GM10847 (cell line): ENCODE results near the gene CHRNA9.

Experiments
- POLR2A ChIP-seq: IDR thresholded peaks from 2 replicates; pipeline ENCODE4 v1.6.1; 2011; ENCODE audit not compliant: insufficient read length; ENCODE audit errors: extremely low read depth

The CHRNA9 gene

GRCh38 chr4:40334591-40335524 lies at the start of gene CHRNA9:
Gene CHRNA9, plus strand, starts transcription at chr4:40335333. Its CDS starts 135 bp downstream, at chr4:40335468.
- no peak for TF ChIP-seq POLR2A

GRCh38 chr4:40285692-40286091 lies 49.4 kb upstream of the CHRNA9 start:
- no peak for TF ChIP-seq POLR2A

- no peak for TF ChIP-seq POLR2A
Observed at GRCh38 chr4:40288566-40288965, 46.6 kb upstream of the CHRNA9 start.

GRCh38 chr4:40289366-40290188 lies 45.6 kb upstream of the CHRNA9 start:
- TF ChIP-seq POLR2A = no peak

- TF ChIP-seq POLR2A = no peak
Observed at GRCh38 chr4:40292313-40292759, 42.8 kb upstream of the CHRNA9 start.

GRCh38 chr4:40294339-40294738 lies 40.8 kb upstream of the CHRNA9 start:
- TF ChIP-seq POLR2A = no peak

GRCh38 chr4:40295572-40295971 lies 39.6 kb upstream of the CHRNA9 start:
- TF ChIP-seq POLR2A = no peak

- TF ChIP-seq POLR2A = no peak
Observed at GRCh38 chr4:40299126-40299525, 36.0 kb upstream of the CHRNA9 start.

GRCh38 chr4:40299811-40300292 lies 35.3 kb upstream of the CHRNA9 start:
- TF ChIP-seq POLR2A = no peak

GRCh38 chr4:40300371-40301162 lies 34.6 kb upstream of the CHRNA9 start:
- no peak for TF ChIP-seq POLR2A

- peak; percentile 14 for TF ChIP-seq POLR2A
Observed at GRCh38 chr4:40301603-40302002, 33.5 kb upstream of the CHRNA9 start.

GRCh38 chr4:40303751-40304150 lies 31.4 kb upstream of the CHRNA9 start:
- TF ChIP-seq POLR2A = no peak

GRCh38 chr4:40305328-40306170 lies 29.6 kb upstream of the CHRNA9 start:
- no peak for TF ChIP-seq POLR2A

- TF ChIP-seq POLR2A = no peak
Observed at GRCh38 chr4:40306226-40306625, 28.9 kb upstream of the CHRNA9 start.

- no peak for TF ChIP-seq POLR2A
Observed at GRCh38 chr4:40306976-40307375, 28.2 kb upstream of the CHRNA9 start.
